ENCODE data around the gene ZNF367. TPM values are rescaled to one million over a fixed set of nuclear protein-coding genes. Genes with fewer than 3 reads are reported as not detected.

The ZNF367 gene
- total RNA-seq, 1 donor from 2014 or later, result 18.0 TPM

DNA sequence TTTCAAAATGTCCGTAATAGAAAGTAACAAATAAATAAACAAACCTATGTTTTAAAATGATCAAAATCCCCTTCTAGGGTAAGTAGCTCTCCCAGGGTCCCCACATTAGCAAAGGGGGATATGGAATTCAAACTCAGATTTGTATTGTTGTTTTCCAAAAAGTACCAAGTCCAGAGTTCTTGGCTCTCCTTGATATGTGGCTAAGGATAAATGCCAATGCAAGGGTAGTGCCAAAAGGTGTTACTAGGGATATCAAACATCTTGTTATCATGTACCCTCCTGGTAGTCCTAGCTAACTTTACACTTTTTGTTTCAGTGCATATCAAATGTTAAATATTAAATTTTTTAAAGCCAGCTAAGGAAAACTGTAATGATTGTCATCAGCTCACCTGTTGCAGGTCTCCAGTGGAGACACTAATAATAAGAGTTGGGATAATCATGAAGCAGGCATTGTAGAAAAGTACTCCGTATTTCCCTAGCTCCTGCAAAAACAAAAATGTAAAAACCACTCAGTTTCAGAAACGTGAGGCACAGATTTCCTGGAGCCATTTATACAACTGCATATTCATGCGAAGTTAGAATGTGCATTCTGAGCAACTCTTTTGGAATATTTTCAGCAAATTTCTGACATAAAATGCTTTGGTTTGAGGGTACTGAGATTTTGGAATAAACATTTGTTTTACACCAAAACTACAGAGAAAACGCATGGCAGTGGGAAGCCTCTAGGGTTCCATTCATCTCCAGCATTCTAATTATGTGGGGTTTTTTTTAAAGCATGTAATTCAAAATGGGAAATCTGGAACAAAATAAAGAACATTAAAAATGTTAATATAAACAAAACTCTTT, 74.4 kb downstream of the ZNF367 start:
- no peak overlapping the region for H3K4me3 Mint-ChIP-seq
- H3K9ac ChIP-seq, result no peak overlapping the region
- peaks cover 34% of the 10 kb centered on the region for H3K9me3 Mint-ChIP-seq
- no peaks in the 10 kb centered on the region for H3K9me3 ChIP-seq (ENCODE audit: low read depth)
- peaks cover 40% of the 10 kb centered on the region for H3K4me1 Mint-ChIP-seq
- H3K79me2 ChIP-seq (ENCODE audit: low read depth), result no peaks in the 10 kb centered on the region
- no peak overlapping the region for H3K4me2 ChIP-seq
- peaks cover 24% of the 10 kb centered on the region for H3K36me3 Mint-ChIP-seq
- H3K27me3 Mint-ChIP-seq (ENCODE audit: insufficient read depth, low read depth), result peaks cover 6% of the 10 kb centered on the region
- no peaks in the 10 kb centered on the region for H3K27me3 ChIP-seq
- H3K27ac Mint-ChIP-seq, result no peak overlapping the region
- peaks cover 17% of the 10 kb centered on the region for H3K4me1 ChIP-seq
- no peak overlapping the region for H3K4me3 ChIP-seq
- DNase-seq (ENCODE audit: low spot score), result no peak
- no peak overlapping the region for H3K27ac ChIP-seq
- H2AFZ ChIP-seq (replicated peaks), result peak overlapping the region; percentile 73
- no peaks in the 10 kb centered on the region for H3K36me3 ChIP-seq
- peaks cover 8% of the 10 kb centered on the region for H3F3A ChIP-seq (ENCODE audit: low read depth)
- TF ChIP-seq, protein P1, sequence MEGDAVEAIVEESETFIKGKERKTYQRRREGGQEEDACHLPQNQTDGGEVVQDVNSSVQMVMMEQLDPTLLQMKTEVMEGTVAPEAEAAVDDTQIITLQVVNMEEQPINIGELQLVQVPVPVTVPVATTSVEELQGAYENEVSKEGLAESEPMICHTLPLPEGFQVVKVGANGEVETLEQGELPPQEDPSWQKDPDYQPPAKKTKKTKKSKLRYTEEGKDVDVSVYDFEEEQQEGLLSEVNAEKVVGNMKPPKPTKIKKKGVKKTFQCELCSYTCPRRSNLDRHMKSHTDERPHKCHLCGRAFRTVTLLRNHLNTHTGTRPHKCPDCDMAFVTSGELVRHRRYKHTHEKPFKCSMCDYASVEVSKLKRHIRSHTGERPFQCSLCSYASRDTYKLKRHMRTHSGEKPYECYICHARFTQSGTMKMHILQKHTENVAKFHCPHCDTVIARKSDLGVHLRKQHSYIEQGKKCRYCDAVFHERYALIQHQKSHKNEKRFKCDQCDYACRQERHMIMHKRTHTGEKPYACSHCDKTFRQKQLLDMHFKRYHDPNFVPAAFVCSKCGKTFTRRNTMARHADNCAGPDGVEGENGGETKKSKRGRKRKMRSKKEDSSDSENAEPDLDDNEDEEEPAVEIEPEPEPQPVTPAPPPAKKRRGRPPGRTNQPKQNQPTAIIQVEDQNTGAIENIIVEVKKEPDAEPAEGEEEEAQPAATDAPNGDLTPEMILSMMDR (IDR thresholded peaks at IDR 0.05), result no peak
- TF ChIP-seq EZH2phosphoT487 (IDR thresholded peaks at IDR 0.05), result no peak
- no peak for TF ChIP-seq EZH2 (IDR thresholded peaks at IDR 0.05)
- H4K20me1 ChIP-seq (ENCODE audit: low read depth), result no peaks in the 10 kb centered on the region

DNA sequence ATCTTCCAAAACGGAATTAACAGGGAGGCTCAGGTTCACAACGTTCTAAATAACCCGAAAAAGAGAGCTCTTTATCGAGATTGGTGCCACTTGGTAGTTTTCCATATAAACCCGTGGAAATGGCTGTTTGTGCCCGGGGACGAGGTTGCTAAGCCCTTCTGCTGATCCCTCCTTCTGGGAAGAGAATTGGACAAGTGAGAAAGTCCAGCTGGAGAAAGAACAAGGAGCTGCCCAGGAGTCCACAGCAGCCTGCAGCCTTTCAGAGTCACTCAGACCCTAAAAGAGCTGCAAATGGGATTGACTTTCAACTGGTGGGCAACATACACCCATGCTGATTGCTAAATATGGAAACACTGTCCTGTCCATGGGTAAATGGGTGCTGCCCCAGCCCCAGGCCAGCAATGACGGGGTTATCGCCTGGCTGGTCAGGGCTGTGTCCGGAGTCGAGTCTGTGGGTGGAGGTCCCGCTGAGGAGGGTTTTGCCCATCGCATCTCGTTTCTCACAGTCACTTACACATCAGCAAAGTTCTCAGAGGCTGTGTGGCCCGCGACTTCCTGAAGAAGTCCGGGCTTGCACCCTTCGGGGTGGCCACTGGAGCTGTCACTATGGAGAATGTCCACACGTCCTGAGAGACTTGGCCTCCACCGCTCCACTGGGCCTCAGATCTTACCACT, 75.5 kb downstream of the ZNF367 start:
- TF ChIP-seq, protein P1 (IDR thresholded peaks at IDR 0.05), result no peak
- TF ChIP-seq EZH2phosphoT487 (IDR thresholded peaks at IDR 0.05), result no peak
- no peak for TF ChIP-seq EZH2 (IDR thresholded peaks at IDR 0.05)
- no peak overlapping the region for H3K4me3 Mint-ChIP-seq
- no peaks in the 10 kb centered on the region for H4K20me1 ChIP-seq (ENCODE audit: low read depth)
- no peaks in the 10 kb centered on the region for H3K79me2 ChIP-seq (ENCODE audit: low read depth)
- peaks cover 40% of the 10 kb centered on the region for H3K4me1 Mint-ChIP-seq
- H3K9me3 ChIP-seq (ENCODE audit: low read depth), result no peaks in the 10 kb centered on the region
- no peak overlapping the region for H3K4me2 ChIP-seq
- H3K4me1 ChIP-seq, result peaks cover 17% of the 10 kb centered on the region
- H3K27ac ChIP-seq, result no peak overlapping the region
- no peak for DNase-seq (ENCODE audit: low spot score)
- H3F3A ChIP-seq (ENCODE audit: low read depth), result peaks cover 8% of the 10 kb centered on the region
- H3K27me3 ChIP-seq, result no peaks in the 10 kb centered on the region
- H3K27me3 Mint-ChIP-seq (ENCODE audit: insufficient read depth, low read depth), result peaks cover 6% of the 10 kb centered on the region
- H3K9ac ChIP-seq, result no peak overlapping the region
- H3K36me3 ChIP-seq, result no peaks in the 10 kb centered on the region
- peaks cover 25% of the 10 kb centered on the region for H3K9me3 Mint-ChIP-seq
- peak overlapping the region; percentile 1 for H3K27ac Mint-ChIP-seq
- H3K36me3 Mint-ChIP-seq, result peaks cover 16% of the 10 kb centered on the region
- H2AFZ ChIP-seq (replicated peaks), result no peak overlapping the region
- H3K4me3 ChIP-seq, result no peak overlapping the region

DNA sequence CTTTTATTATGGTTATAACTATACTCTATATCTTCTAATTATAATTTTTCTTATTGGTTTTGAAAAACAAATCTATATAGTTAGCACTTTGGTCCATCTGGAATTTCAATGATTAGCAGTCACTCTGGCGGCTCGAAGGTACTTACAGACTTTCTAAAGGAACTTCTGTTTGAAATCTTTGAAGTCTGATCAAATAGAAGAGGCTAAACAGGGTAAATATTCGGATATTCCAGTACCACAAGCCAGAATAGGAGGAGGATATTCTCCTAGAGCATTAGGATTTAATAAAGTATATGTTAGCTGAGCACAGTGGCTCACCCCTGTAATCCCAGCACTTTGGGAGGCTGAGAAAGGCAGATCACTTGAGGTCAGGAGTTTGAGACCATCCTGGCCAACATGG, 77.5 kb downstream of the ZNF367 start:
- Mint-ChIP-seq H3K36me3 (peaks cover 9% of the 10 kb centered on the region), H3K27me3 (ENCODE audit: insufficient read depth, low read depth) (peaks cover 5% of the 10 kb centered on the region), H3K9me3 (peaks cover 12% of the 10 kb centered on the region), H3K4me3 (no peak overlapping the region), H3K4me1 (peaks cover 32% of the 10 kb centered on the region), H3K27ac (no peak overlapping the region)
- no peak for DNase-seq (ENCODE audit: low spot score)
- no peak overlapping the region for H3K4me3 ChIP-seq
- no peak overlapping the region for H3K4me2 ChIP-seq
- H3K9me3 ChIP-seq (ENCODE audit: low read depth), result no peaks in the 10 kb centered on the region
- no peaks in the 10 kb centered on the region for H3K79me2 ChIP-seq (ENCODE audit: low read depth)
- no peak for TF ChIP-seq EZH2phosphoT487 (IDR thresholded peaks at IDR 0.05)
- TF ChIP-seq, protein P1 (IDR thresholded peaks at IDR 0.05), result no peak
- H2AFZ ChIP-seq (replicated peaks), result no peak overlapping the region
- no peaks in the 10 kb centered on the region for H3K36me3 ChIP-seq
- H3K27me3 ChIP-seq, result no peaks in the 10 kb centered on the region
- H3F3A ChIP-seq (ENCODE audit: low read depth), result peaks cover 8% of the 10 kb centered on the region
- H3K27ac ChIP-seq, result no peak overlapping the region
- H3K9ac ChIP-seq, result no peak overlapping the region
- H3K4me1 ChIP-seq, result peaks cover 17% of the 10 kb centered on the region
- H4K20me1 ChIP-seq (ENCODE audit: low read depth), result no peaks in the 10 kb centered on the region
